GM21825 (cell line): ENCODE data around the gene LRRC70.

Experiments used
- ATAC-seq: cut with Tn5 transposase; IDR thresholded peaks from one replicate; pipeline ENCODE4 v1.9.1; 2021; ENCODE audit warnings: mild to moderate bottlenecking, moderate library complexity; ENCODE audit not compliant: unreplicated experiment

The LRRC70 gene

GRCh38 chr5:62572918-62573514 lies 5.6 kb upstream of the LRRC70 start:
- ATAC-seq, result no peak

GRCh38 chr5:62574599-62574998 lies 4.0 kb upstream of the LRRC70 start:
- ATAC-seq, result peak; percentile 48

- ATAC-seq, result no peak
Measured at GRCh38 chr5:62575066-62575465, 3.6 kb upstream of the LRRC70 start.

GRCh38 chr5:62575489-62575888 lies 3.1 kb upstream of the LRRC70 start:
- no peak for ATAC-seq

GRCh38 chr5:62576570-62577170 lies 1.9 kb upstream of the LRRC70 start:
- no peak for ATAC-seq

GRCh38 chr5:62577488-62577887 lies 1.1 kb upstream of the LRRC70 start:
- ATAC-seq, result no peak

GRCh38 chr5:62579761-62580160 lies 1.1 kb downstream of the LRRC70 start:
- no peak for ATAC-seq

GRCh38 chr5:62581836-62582597 lies 3.4 kb downstream of the LRRC70 start:
- no peak for ATAC-seq

GRCh38 chr5:62584391-62584790 lies 5.8 kb downstream of the LRRC70 start:
- no peak for ATAC-seq

GRCh38 chr5:62585306-62585705 lies 6.7 kb downstream of the LRRC70 start:
- no peak for ATAC-seq

- ATAC-seq, result no peak
Measured at GRCh38 chr5:62585751-62586150, 7.1 kb downstream of the LRRC70 start.

GRCh38 chr5:62587737-62588136 lies 9.1 kb downstream of the LRRC70 start:
- ATAC-seq, result no peak

- ATAC-seq, result no peak
Measured at GRCh38 chr5:62588668-62589067, 10.0 kb downstream of the LRRC70 start.

GRCh38 chr5:62589504-62589903 lies 10.9 kb downstream of the LRRC70 start:
- no peak for ATAC-seq

- no peak for ATAC-seq
Measured at GRCh38 chr5:62590387-62590786, 11.8 kb downstream of the LRRC70 start.

- no peak for ATAC-seq
Measured at GRCh38 chr5:62592558-62592957, 13.9 kb downstream of the LRRC70 start.

GRCh38 chr5:62593331-62593730 lies 14.7 kb downstream of the LRRC70 start:
- ATAC-seq, result no peak

GRCh38 chr5:62594364-62594984 lies 15.9 kb downstream of the LRRC70 start:
- no peak for ATAC-seq

- ATAC-seq, result no peak
Measured at GRCh38 chr5:62596096-62596495, 17.5 kb downstream of the LRRC70 start.

GRCh38 chr5:62596691-62597090 lies 18.1 kb downstream of the LRRC70 start:
- no peak for ATAC-seq

- no peak for ATAC-seq
Measured at GRCh38 chr5:62597314-62597713, 18.7 kb downstream of the LRRC70 start.
